Ovary (tissue), 3 donors: ENCODE results near the gene ADPRHL1.

Experiments
- CTCF ChIP-seq, 3 donors: fragments of 450-650 bp in 2 of 3; fragments of 200-600 bp in 1 of 3; IDR thresholded peaks; one replicate each; pipeline versions ENCODE4 v1.5.1 to v1.8.0; 2016 to 2022; ENCODE audit warnings: antibody characterized with exemption in 3 of 3, mild to moderate bottlenecking in 1 of 3
- EP300 ChIP-seq: sonication (generic); formaldehyde crosslinking; IDR thresholded peaks from one replicate; pipeline ENCODE4 v1.6.1; 2017; ENCODE audit warnings: antibody characterized with exemption
- POLR2A ChIP-seq: fragments of 450-650 bp; IDR thresholded peaks from one replicate; pipeline ENCODE4 v1.6.1; 2017; ENCODE audit warnings: antibody characterized with exemption, mild to moderate bottlenecking, moderate library complexity
- donor health status: DM: no; HTN: no; CAD: no.

- TF ChIP-seq CTCF (IDR thresholded peaks at IDR 0.05) (no peak), EP300 (no peak), POLR2A (no peak)
Observed at GRCh38 chr13:113452466-113452865, 822 bp downstream of the ADPRHL1 start.
